Liver (tissue), 9 donors: Measurements from ENCODE around the gene PRMT7. TPM values are rescaled to one million over a fixed set of nuclear protein-coding genes. Genes with fewer than 3 reads are reported as not detected.

Experiments
- DNase-seq: peaks from one replicate; pipeline ENCODE4 v3.0.0-alpha.2; 2017; ENCODE audit warnings: low spot score
- H3K27ac ChIP-seq, 2 donors: one replicate each; pipeline ENCODE4 v1.7.0; 2013; ENCODE audit warnings: inconsistent platforms in 2 of 2, low read length in 2 of 2, control low read depth in 1 of 2, low read depth in 1 of 2, mild to moderate bottlenecking in 1 of 2
- H3K27me3 ChIP-seq, 4 donors: one replicate each; pipeline versions ENCODE4 v1.6.1 to v1.7.0; 2013; ENCODE audit warnings: low read length in 3 of 4, inconsistent platforms in 1 of 4, mild to moderate bottlenecking in 1 of 4, moderate library complexity in 1 of 4; ENCODE audit not compliant: control insufficient read depth in 4 of 4, insufficient read depth in 4 of 4
- H3K36me3 ChIP-seq, 4 donors: one replicate each; pipeline versions ENCODE4 v1.6.1 to v1.7.0; 2013; ENCODE audit warnings: low read length in 3 of 4, mild to moderate bottlenecking in 3 of 4, low read depth in 1 of 4, moderate library complexity in 1 of 4; ENCODE audit not compliant: control insufficient read depth in 4 of 4, insufficient read depth in 3 of 4
- H3K4me1 ChIP-seq, 4 donors: one replicate each; pipeline versions ENCODE4 v1.6.1 to v1.7.0; 2013; ENCODE audit warnings: low read length in 3 of 4, mild to moderate bottlenecking in 3 of 4, moderate library complexity in 1 of 4; ENCODE audit not compliant: control insufficient read depth in 4 of 4, insufficient read depth in 4 of 4
- H3K4me3 ChIP-seq, 3 donors: one replicate each; pipeline versions ENCODE4 v1.6.1 to v1.7.0; 2013; ENCODE audit warnings: low read length in 3 of 3, control low read depth in 1 of 3, low read depth in 1 of 3, mild to moderate bottlenecking in 1 of 3
- H3K9ac ChIP-seq, 2 donors: one replicate each; pipeline ENCODE4 v1.7.0; 2013; ENCODE audit warnings: low read length in 2 of 2, mild to moderate bottlenecking in 2 of 2, moderate library complexity in 2 of 2, control low read depth in 1 of 2, low read depth in 1 of 2
- H3K9me3 ChIP-seq, 4 donors: one replicate each; pipeline versions ENCODE4 v1.6.1 to v1.7.0; 2013; ENCODE audit warnings: low read length in 3 of 4; ENCODE audit not compliant: control insufficient read depth in 4 of 4
- FOXA1 ChIP-seq: IDR thresholded peaks from 2 replicates; pipeline ENCODE4 v1.6.1; 2016; ENCODE audit warnings: antibody characterized with exemption
- FOXA2 ChIP-seq: IDR thresholded peaks from 2 replicates; pipeline ENCODE4 v1.6.1; 2016; ENCODE audit warnings: antibody characterized with exemption
- GABPA ChIP-seq, 2 donors: IDR thresholded peaks in 1 of 2; conservative IDR thresholded peaks in 1 of 2; 2 replicates each; pipeline ENCODE4 v1.6.1; 2016; ENCODE audit warnings: antibody characterized with exemption in 2 of 2, mild to moderate bottlenecking in 1 of 2, moderate library complexity in 1 of 2
- HNF4A ChIP-seq, 2 donors: conservative IDR thresholded peaks; 2 replicates each; pipeline ENCODE4 v1.6.1; 2016; ENCODE audit warnings: antibody characterized with exemption in 2 of 2, mild to moderate bottlenecking in 2 of 2
- HNF4G ChIP-seq: IDR thresholded peaks from 2 replicates; pipeline ENCODE4 v1.6.1; 2016; ENCODE audit warnings: antibody characterized with exemption
- JUND ChIP-seq, 2 donors: IDR thresholded peaks; 2 replicates each; pipeline ENCODE4 v1.6.1; 2016; ENCODE audit warnings: antibody characterized with exemption in 2 of 2
- NR2F2 ChIP-seq: IDR thresholded peaks from 2 replicates; pipeline ENCODE4 v1.6.1; 2016; ENCODE audit warnings: antibody characterized with exemption
- RAD21 ChIP-seq, 2 donors: IDR thresholded peaks; 2 replicates each; pipeline ENCODE4 v1.6.1; 2016; ENCODE audit warnings: antibody characterized with exemption in 2 of 2, mild to moderate bottlenecking in 2 of 2
- RXRA ChIP-seq, 2 donors: IDR thresholded peaks; 2 replicates each; pipeline ENCODE4 v1.6.1; 2017 to 2018; ENCODE audit warnings: antibody characterized with exemption in 2 of 2, mild to moderate bottlenecking in 1 of 2
- SP1 ChIP-seq: IDR thresholded peaks from 2 replicates; pipeline ENCODE4 v1.6.1; 2018; ENCODE audit warnings: antibody characterized with exemption, mild to moderate bottlenecking
- TAF1 ChIP-seq: conservative IDR thresholded peaks from 2 replicates; pipeline ENCODE4 v1.6.1; 2016; ENCODE audit warnings: antibody characterized with exemption, mild to moderate bottlenecking
- YY1 ChIP-seq: IDR thresholded peaks from 2 replicates; pipeline ENCODE4 v1.6.1; 2016; ENCODE audit warnings: antibody characterized with exemption, mild to moderate bottlenecking
- WGBS: extraction: QIAGEN DNeasy Blood & Tissue Kit; methylation state at CpG from one replicate; pipeline ENCODE4 v1.1.7; 2013; 5-methylcytosine and 5-hydroxymethylcytosine counted together
- polyA plus RNA-seq, 2 donors: library from polyadenylated mRNA; stranded (reverse) in 1 of 2; unstranded in 1 of 2; fragments of 200-250 nt in 1 of 2; fragments of >200 nt in 1 of 2; fragmentation: Nextera tagmentation in 1 of 2; extraction: Ambion mirVana in 1 of 2; gene quantifications; one replicate each; pipeline versions ENCODE4 v1.2.1 to v1.2.3, GENCODE V29; 2013 to 2015
- total RNA-seq, 2 donors: library from RNA; depleted of rRNA; stranded (reverse); fragments of >200 nt; gene quantifications; one replicate each; pipeline ENCODE4 v1.2.3, GENCODE V29; 2014
- TF ChIP-seq, protein P1 (sequence below): IDR thresholded peaks from 2 replicates; pipeline ENCODE4 v1.6.1; 2016; ENCODE audit warnings: antibody characterized with exemption
- TF ChIP-seq, protein P2 (sequence below): fragments of 150-350 bp; IDR thresholded peaks from 2 replicates; pipeline ENCODE4 v1.5.1; 2017; ENCODE audit warnings: improper control_type of control experiment, low read depth, low read length; ENCODE audit not compliant: missing input control
- TF ChIP-seq, protein P3 (sequence below): IDR thresholded peaks from 2 replicates; pipeline ENCODE4 v1.6.1; 2016; ENCODE audit warnings: antibody characterized with exemption, mild to moderate bottlenecking
- TF ChIP-seq, protein P4 (sequence below): IDR thresholded peaks from 2 replicates; pipeline ENCODE4 v1.6.1; 2016; ENCODE audit warnings: antibody characterized with exemption
- donor health status: healthy.
- donor health status: healthy.
- donor health status: healthy.
- donor health status: healthy.
- donor health status: healthy.

PRMT7 gene
- total and polyA plus RNA-seq, 4 donors = 10.7 to 31.5 (median 17.5) TPM

DNA sequence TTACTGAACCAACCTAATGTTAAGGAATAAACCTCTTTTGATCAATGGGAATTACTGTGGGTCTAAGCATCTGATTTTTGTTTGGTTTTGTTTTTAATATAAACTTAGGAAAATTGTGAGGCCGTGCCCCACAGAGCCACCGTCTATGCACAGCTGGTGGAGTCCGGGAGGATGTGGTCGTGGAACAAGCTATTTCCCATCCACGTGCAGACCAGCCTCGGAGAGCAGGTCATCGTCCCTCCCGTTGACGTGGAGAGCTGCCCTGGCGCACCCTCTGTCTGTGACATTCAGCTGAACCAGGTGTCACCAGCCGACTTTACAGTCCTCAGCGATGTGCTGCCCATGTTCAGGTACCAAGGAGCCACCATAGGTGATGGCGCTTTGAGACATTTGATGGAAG is 28.4 kb downstream of the PRMT7 start:
- H3K4me1 ChIP-seq = no peaks in the 10 kb centered on the region
- WGBS = 95% methylated on average over 13 of the region's 13 CpGs

DNA sequence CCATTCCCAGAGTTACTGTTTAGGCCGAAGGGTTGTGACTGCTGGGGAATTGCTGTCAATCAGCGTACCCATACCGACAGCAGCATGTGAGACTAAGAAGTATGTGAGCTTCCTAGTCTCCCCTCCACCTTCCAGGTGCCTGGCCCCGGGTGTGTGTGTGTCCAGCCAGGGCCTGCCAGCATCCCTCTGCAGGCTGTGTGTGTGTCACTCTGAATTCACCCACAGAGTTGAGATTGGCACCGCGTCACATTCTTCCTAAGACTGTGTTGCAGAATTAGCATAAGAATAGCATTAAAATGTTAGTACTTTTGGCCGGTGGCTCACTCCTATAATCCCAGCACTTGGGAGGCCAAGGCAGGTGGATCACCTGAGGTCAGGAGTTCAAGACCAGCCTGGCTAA is 31.8 kb downstream of the PRMT7 start:
- Histone ChIP-seq H3K4me1 (peaks cover 2 to 20% (median 17%) of the 10 kb centered on the region in 4 donors), H3K27ac (no peak overlapping the region), H3K36me3 (peaks cover 10 to 53% (median 32%) of the 10 kb centered on the region in 4 donors), H3K4me3 (no peak overlapping the region), H3K9me3 (no peaks in the 10 kb centered on the region), H3K27me3 (no peaks in the 10 kb centered on the region), H3K9ac (no peak overlapping the region)
- 95% methylated on average over 7 of the region's 7 CpGs for WGBS
- no peak for DNase-seq
- TF ChIP-seq TAF1 (no peak), GABPA (IDR thresholded peaks at IDR 0.05 in 1 of 2, conservative IDR thresholded peaks at IDR 0.05 in 1 of 2) (no peak)

More for the DNA sequence above, 28.4 kb downstream of the PRMT7 start:
- Histone ChIP-seq H3K27ac (no peak overlapping the region), H3K27me3 (no peaks in the 10 kb centered on the region), H3K36me3 (peaks cover 10 to 47% (median 33%) of the 10 kb centered on the region in 4 donors), H3K4me3 (no peak overlapping the region), H3K9me3 (no peaks in the 10 kb centered on the region), H3K9ac (no peak overlapping the region)
- no peak for DNase-seq
- TF ChIP-seq, protein P1, sequence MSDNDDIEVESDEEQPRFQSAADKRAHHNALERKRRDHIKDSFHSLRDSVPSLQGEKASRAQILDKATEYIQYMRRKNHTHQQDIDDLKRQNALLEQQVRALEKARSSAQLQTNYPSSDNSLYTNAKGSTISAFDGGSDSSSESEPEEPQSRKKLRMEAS = no peak
- TF ChIP-seq RXRA (IDR thresholded peaks at IDR 0.05) (no peak), NR2F2 (no peak), HNF4G (no peak), SP1 (no peak), RAD21 (IDR thresholded peaks at IDR 0.05) (no peak), FOXA1 (no peak), TAF1 (no peak)

DNA sequence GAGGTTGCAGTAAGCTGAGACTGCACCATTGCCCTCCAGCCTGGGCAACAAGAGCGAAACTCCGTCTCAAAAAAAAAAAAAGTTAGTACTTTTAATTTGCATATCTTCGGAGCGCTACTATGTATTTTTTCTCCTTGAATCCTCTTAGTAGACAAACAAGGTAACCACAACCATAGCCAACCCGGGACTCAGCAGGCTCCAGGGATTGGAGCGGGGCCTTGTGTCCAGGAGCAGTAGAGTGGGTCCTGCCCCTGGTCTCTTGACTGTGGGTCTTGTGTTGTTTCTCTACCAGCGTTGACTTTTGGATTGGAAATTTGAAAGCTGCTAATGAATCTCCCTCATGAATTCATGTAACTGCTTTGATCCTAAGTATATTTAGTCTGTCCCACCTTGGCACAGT is 32.3 kb downstream of the PRMT7 start:
- Histone ChIP-seq H3K27ac (no peak overlapping the region), H3K27me3 (no peaks in the 10 kb centered on the region), H3K36me3 (peaks cover 8 to 53% (median 34%) of the 10 kb centered on the region in 4 donors), H3K4me3 (no peak overlapping the region), H3K9ac (no peak overlapping the region), H3K9me3 (no peaks in the 10 kb centered on the region), H3K4me1 (peaks cover 2 to 20% (median 17%) of the 10 kb centered on the region in 4 donors)
- TF ChIP-seq HNF4G (no peak), HNF4A (conservative IDR thresholded peaks at IDR 0.05) (no peak), RAD21 (IDR thresholded peaks at IDR 0.05) (no peak)
- TF ChIP-seq, protein P2, sequence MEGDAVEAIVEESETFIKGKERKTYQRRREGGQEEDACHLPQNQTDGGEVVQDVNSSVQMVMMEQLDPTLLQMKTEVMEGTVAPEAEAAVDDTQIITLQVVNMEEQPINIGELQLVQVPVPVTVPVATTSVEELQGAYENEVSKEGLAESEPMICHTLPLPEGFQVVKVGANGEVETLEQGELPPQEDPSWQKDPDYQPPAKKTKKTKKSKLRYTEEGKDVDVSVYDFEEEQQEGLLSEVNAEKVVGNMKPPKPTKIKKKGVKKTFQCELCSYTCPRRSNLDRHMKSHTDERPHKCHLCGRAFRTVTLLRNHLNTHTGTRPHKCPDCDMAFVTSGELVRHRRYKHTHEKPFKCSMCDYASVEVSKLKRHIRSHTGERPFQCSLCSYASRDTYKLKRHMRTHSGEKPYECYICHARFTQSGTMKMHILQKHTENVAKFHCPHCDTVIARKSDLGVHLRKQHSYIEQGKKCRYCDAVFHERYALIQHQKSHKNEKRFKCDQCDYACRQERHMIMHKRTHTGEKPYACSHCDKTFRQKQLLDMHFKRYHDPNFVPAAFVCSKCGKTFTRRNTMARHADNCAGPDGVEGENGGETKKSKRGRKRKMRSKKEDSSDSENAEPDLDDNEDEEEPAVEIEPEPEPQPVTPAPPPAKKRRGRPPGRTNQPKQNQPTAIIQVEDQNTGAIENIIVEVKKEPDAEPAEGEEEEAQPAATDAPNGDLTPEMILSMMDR = no peak
- 96% methylated on average over 7 of the region's 7 CpGs for WGBS
- no peak for DNase-seq

DNA sequence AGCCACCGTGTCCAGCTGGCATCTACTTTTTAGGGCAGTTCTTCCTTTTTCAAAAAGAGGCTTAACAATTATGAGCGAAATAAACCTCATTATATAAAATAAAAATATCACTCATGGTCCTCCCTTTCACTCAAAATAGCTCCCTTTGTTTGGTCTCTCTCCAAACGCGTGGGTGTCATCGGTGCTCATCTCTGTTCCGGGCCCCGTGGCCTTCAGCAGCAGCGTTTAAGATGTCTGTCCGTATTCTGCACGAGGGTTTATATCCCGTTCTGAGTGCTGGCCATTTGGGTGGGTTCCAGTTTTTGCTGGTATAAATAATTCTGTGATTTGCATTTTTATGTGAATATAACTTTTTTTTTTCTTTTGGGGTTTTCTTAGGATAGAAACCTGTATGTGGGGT is 33.4 kb downstream of the PRMT7 start:
- no peak for DNase-seq
- no peak overlapping the region for H3K4me3 ChIP-seq
- peaks cover 12 to 49% (median 31%) of the 10 kb centered on the region in 4 donors for H3K36me3 ChIP-seq
- H3K9ac ChIP-seq = no peak overlapping the region
- no peak overlapping the region for H3K27ac ChIP-seq
- WGBS = 93% methylated on average over 11 of the region's 11 CpGs
- no peaks in the 10 kb centered on the region for H3K27me3 ChIP-seq
- no peaks in the 10 kb centered on the region for H3K9me3 ChIP-seq
- peaks cover 2 to 20% (median 17%) of the 10 kb centered on the region in 4 donors for H3K4me1 ChIP-seq
- TF ChIP-seq NR2F2 (no peak), GABPA (IDR thresholded peaks at IDR 0.05 in 1 of 2, conservative IDR thresholded peaks at IDR 0.05 in 1 of 2) (no peak), JUND (IDR thresholded peaks at IDR 0.05) (no peak), TAF1 (no peak), FOXA2 (no peak), RXRA (IDR thresholded peaks at IDR 0.05) (no peak), FOXA1 (no peak), HNF4A (conservative IDR thresholded peaks at IDR 0.05) (no peak), YY1 (no peak)
- TF ChIP-seq, protein P3, sequence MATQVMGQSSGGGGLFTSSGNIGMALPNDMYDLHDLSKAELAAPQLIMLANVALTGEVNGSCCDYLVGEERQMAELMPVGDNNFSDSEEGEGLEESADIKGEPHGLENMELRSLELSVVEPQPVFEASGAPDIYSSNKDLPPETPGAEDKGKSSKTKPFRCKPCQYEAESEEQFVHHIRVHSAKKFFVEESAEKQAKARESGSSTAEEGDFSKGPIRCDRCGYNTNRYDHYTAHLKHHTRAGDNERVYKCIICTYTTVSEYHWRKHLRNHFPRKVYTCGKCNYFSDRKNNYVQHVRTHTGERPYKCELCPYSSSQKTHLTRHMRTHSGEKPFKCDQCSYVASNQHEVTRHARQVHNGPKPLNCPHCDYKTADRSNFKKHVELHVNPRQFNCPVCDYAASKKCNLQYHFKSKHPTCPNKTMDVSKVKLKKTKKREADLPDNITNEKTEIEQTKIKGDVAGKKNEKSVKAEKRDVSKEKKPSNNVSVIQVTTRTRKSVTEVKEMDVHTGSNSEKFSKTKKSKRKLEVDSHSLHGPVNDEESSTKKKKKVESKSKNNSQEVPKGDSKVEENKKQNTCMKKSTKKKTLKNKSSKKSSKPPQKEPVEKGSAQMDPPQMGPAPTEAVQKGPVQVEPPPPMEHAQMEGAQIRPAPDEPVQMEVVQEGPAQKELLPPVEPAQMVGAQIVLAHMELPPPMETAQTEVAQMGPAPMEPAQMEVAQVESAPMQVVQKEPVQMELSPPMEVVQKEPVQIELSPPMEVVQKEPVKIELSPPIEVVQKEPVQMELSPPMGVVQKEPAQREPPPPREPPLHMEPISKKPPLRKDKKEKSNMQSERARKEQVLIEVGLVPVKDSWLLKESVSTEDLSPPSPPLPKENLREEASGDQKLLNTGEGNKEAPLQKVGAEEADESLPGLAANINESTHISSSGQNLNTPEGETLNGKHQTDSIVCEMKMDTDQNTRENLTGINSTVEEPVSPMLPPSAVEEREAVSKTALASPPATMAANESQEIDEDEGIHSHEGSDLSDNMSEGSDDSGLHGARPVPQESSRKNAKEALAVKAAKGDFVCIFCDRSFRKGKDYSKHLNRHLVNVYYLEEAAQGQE = no peak
- TF ChIP-seq, protein P4, sequence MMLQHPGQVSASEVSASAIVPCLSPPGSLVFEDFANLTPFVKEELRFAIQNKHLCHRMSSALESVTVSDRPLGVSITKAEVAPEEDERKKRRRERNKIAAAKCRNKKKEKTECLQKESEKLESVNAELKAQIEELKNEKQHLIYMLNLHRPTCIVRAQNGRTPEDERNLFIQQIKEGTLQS = no peak
- TF ChIP-seq, protein P1 = no peak
